ENCODE measurements around the gene LIPC.
A peak's percentile ranks its signal among the peaks of the same experiment; 100 is the strongest.

Gene LIPC

GRCh38 chr15:58465070-58465469, 33.3 kb downstream of the LIPC start:
- TF ChIP-seq NFIC (IDR thresholded peaks at IDR 0.05) = no peak
- no peak for TF ChIP-seq EGR1 (IDR thresholded peaks at IDR 0.05)
- TF ChIP-seq YY1 (IDR thresholded peaks at IDR 0.05; ENCODE audit: low read depth) = no peak
- TF ChIP-seq MAX (IDR thresholded peaks at IDR 0.05) = no peak
- TF ChIP-seq TCF12 (IDR thresholded peaks at IDR 0.05; ENCODE audit: low read depth) = no peak
- no peak for TF ChIP-seq TEAD4 (IDR thresholded peaks at IDR 0.05)
- TF ChIP-seq CEBPB (IDR thresholded peaks at IDR 0.05) = no peak
- no peak for TF ChIP-seq EP300 (IDR thresholded peaks at IDR 0.05; ENCODE audit: borderline replicate concordance)
- TF ChIP-seq RAD21 (IDR thresholded peaks at IDR 0.05; ENCODE audit: low read depth) = no peak
- TF ChIP-seq TAF1 (IDR thresholded peaks at IDR 0.05; ENCODE audit: low read depth) = no peak
- no peak for TF ChIP-seq ZBTB7A (IDR thresholded peaks at IDR 0.05; ENCODE audit: low read depth)
- TF ChIP-seq CREB1 (IDR thresholded peaks at IDR 0.05; ENCODE audit: low read depth) = no peak
- no peak for TF ChIP-seq USF1 (IDR thresholded peaks at IDR 0.05)
- TF ChIP-seq FOXM1 (IDR thresholded peaks at IDR 0.05; ENCODE audit: borderline replicate concordance, low read depth) = no peak
- TF ChIP-seq REST (IDR thresholded peaks at IDR 0.05; ENCODE audit: low read depth) = no peak

GRCh38 chr15:58465866-58466517, 34.2 kb downstream of the LIPC start:
- no peak for TF ChIP-seq NFIC (IDR thresholded peaks at IDR 0.05)
- no peak for TF ChIP-seq EP300 (IDR thresholded peaks at IDR 0.05; ENCODE audit: borderline replicate concordance)

- no peak for TF ChIP-seq USF1 (IDR thresholded peaks at IDR 0.05)
- no peak for TF ChIP-seq RAD21 (IDR thresholded peaks at IDR 0.05; ENCODE audit: low read depth)
- no peak for TF ChIP-seq EGR1 (IDR thresholded peaks at IDR 0.05)
- no peak for TF ChIP-seq TCF12 (IDR thresholded peaks at IDR 0.05; ENCODE audit: low read depth)
These were observed 34.8 kb downstream of the LIPC start for GRCh38 chr15:58466566-58466965.

- TF ChIP-seq MAX (IDR thresholded peaks at IDR 0.05) = peak; percentile 37
- TF ChIP-seq EGR1 (IDR thresholded peaks at IDR 0.05) = no peak
- TF ChIP-seq ZBTB7A (IDR thresholded peaks at IDR 0.05; ENCODE audit: low read depth) = no peak
- TF ChIP-seq NFIC (IDR thresholded peaks at IDR 0.05) = peak; percentile 77
- TF ChIP-seq EP300 (IDR thresholded peaks at IDR 0.05; ENCODE audit: borderline replicate concordance) = peak; percentile 94
- no peak for TF ChIP-seq REST (IDR thresholded peaks at IDR 0.05; ENCODE audit: low read depth)
- no peak; the same call in 1 of the 2 replicates for TF ChIP-seq TAF1 (IDR thresholded peaks at IDR 0.05; ENCODE audit: low read depth)
- TF ChIP-seq RAD21 (IDR thresholded peaks at IDR 0.05; ENCODE audit: low read depth) = peak; percentile 25; the same call in 1 of the 2 replicates
- no peak for TF ChIP-seq YY1 (IDR thresholded peaks at IDR 0.05; ENCODE audit: low read depth)
- peak; percentile 92 for TF ChIP-seq FOXM1 (IDR thresholded peaks at IDR 0.05; ENCODE audit: borderline replicate concordance, low read depth)
- peak; percentile 62 for TF ChIP-seq CEBPB (IDR thresholded peaks at IDR 0.05)
- TF ChIP-seq TCF12 (IDR thresholded peaks at IDR 0.05; ENCODE audit: low read depth) = peak; percentile 91
- peak; percentile 86 for TF ChIP-seq USF1 (IDR thresholded peaks at IDR 0.05)
- TF ChIP-seq TEAD4 (IDR thresholded peaks at IDR 0.05) = peak; percentile 84
- TF ChIP-seq CREB1 (IDR thresholded peaks at IDR 0.05; ENCODE audit: low read depth) = no peak
These were observed 35.4 kb downstream of the LIPC start for GRCh38 chr15:58467121-58467721.

- TF ChIP-seq EGR1 (IDR thresholded peaks at IDR 0.05) = no peak
- peak; percentile 79 for TF ChIP-seq EP300 (IDR thresholded peaks at IDR 0.05; ENCODE audit: borderline replicate concordance)
- TF ChIP-seq TAF1 (IDR thresholded peaks at IDR 0.05; ENCODE audit: low read depth) = 0 out of 2 replicates have a peak, but pooled peaks have one; percentile 42
- 0 out of 2 replicates have a peak, but pooled peaks have one; percentile 23 for TF ChIP-seq RAD21 (IDR thresholded peaks at IDR 0.05; ENCODE audit: low read depth)
- peak; percentile 79 for TF ChIP-seq NFIC (IDR thresholded peaks at IDR 0.05)
- no peak for TF ChIP-seq USF1 (IDR thresholded peaks at IDR 0.05)
- no peak for TF ChIP-seq ZBTB7A (IDR thresholded peaks at IDR 0.05; ENCODE audit: low read depth)
- peak; percentile 46; the same call in 1 of the 2 replicates for TF ChIP-seq FOXM1 (IDR thresholded peaks at IDR 0.05; ENCODE audit: borderline replicate concordance, low read depth)
- no peak for TF ChIP-seq CREB1 (IDR thresholded peaks at IDR 0.05; ENCODE audit: low read depth)
- peak; percentile 72 for TF ChIP-seq TEAD4 (IDR thresholded peaks at IDR 0.05)
- no peak for TF ChIP-seq YY1 (IDR thresholded peaks at IDR 0.05; ENCODE audit: low read depth)
- TF ChIP-seq TCF12 (IDR thresholded peaks at IDR 0.05; ENCODE audit: low read depth) = peak; percentile 69; the same call in 1 of the 2 replicates
- TF ChIP-seq MAX (IDR thresholded peaks at IDR 0.05) = no peak; the same call in 1 of the 2 replicates
- peak; percentile 58 for TF ChIP-seq CEBPB (IDR thresholded peaks at IDR 0.05)
- TF ChIP-seq REST (IDR thresholded peaks at IDR 0.05; ENCODE audit: low read depth) = no peak
These were observed 36.1 kb downstream of the LIPC start for GRCh38 chr15:58467722-58468423.
